Liver (tissue), 9 donors: Measurements from ENCODE around the gene SYT5. TPM values are rescaled to one million over a fixed set of nuclear protein-coding genes. Genes with fewer than 3 reads are reported as not detected.

Experiments
- DNase-seq: peaks from one replicate; pipeline ENCODE4 v3.0.0-alpha.2; 2017; ENCODE audit warnings: low spot score
- H3K27ac ChIP-seq, 2 donors: one replicate each; pipeline ENCODE4 v1.7.0; 2013; ENCODE audit warnings: inconsistent platforms in 2 of 2, low read length in 2 of 2, control low read depth in 1 of 2, low read depth in 1 of 2, mild to moderate bottlenecking in 1 of 2
- H3K27me3 ChIP-seq, 4 donors: one replicate each; pipeline versions ENCODE4 v1.6.1 to v1.7.0; 2013; ENCODE audit warnings: low read length in 3 of 4, inconsistent platforms in 1 of 4, mild to moderate bottlenecking in 1 of 4, moderate library complexity in 1 of 4; ENCODE audit not compliant: control insufficient read depth in 4 of 4, insufficient read depth in 4 of 4
- H3K36me3 ChIP-seq, 4 donors: one replicate each; pipeline versions ENCODE4 v1.6.1 to v1.7.0; 2013; ENCODE audit warnings: low read length in 3 of 4, mild to moderate bottlenecking in 3 of 4, low read depth in 1 of 4, moderate library complexity in 1 of 4; ENCODE audit not compliant: control insufficient read depth in 4 of 4, insufficient read depth in 3 of 4
- H3K4me1 ChIP-seq, 4 donors: one replicate each; pipeline versions ENCODE4 v1.6.1 to v1.7.0; 2013; ENCODE audit warnings: low read length in 3 of 4, mild to moderate bottlenecking in 3 of 4, moderate library complexity in 1 of 4; ENCODE audit not compliant: control insufficient read depth in 4 of 4, insufficient read depth in 4 of 4
- H3K4me3 ChIP-seq, 3 donors: one replicate each; pipeline versions ENCODE4 v1.6.1 to v1.7.0; 2013; ENCODE audit warnings: low read length in 3 of 3, control low read depth in 1 of 3, low read depth in 1 of 3, mild to moderate bottlenecking in 1 of 3
- H3K9ac ChIP-seq, 2 donors: one replicate each; pipeline ENCODE4 v1.7.0; 2013; ENCODE audit warnings: low read length in 2 of 2, mild to moderate bottlenecking in 2 of 2, moderate library complexity in 2 of 2, control low read depth in 1 of 2, low read depth in 1 of 2
- H3K9me3 ChIP-seq, 4 donors: one replicate each; pipeline versions ENCODE4 v1.6.1 to v1.7.0; 2013; ENCODE audit warnings: low read length in 3 of 4; ENCODE audit not compliant: control insufficient read depth in 4 of 4
- ATF3 ChIP-seq: IDR thresholded peaks from 2 replicates; pipeline ENCODE4 v1.6.1; 2016; ENCODE audit warnings: antibody characterized with exemption
- CTCF ChIP-seq: fragments of 150-350 bp; IDR thresholded peaks from 2 replicates; pipeline ENCODE4 v1.5.1; 2017; ENCODE audit warnings: improper control_type of control experiment, low read depth, low read length; ENCODE audit not compliant: missing input control
- EGR1 ChIP-seq, 2 donors: IDR thresholded peaks; 2 replicates each; pipeline ENCODE4 v1.6.1; 2016 to 2018; ENCODE audit warnings: antibody characterized with exemption in 2 of 2, low read depth in 2 of 2
- FOXA2 ChIP-seq: IDR thresholded peaks from 2 replicates; pipeline ENCODE4 v1.6.1; 2016; ENCODE audit warnings: antibody characterized with exemption
- GABPA ChIP-seq, 2 donors: IDR thresholded peaks in 1 of 2; conservative IDR thresholded peaks in 1 of 2; 2 replicates each; pipeline ENCODE4 v1.6.1; 2016; ENCODE audit warnings: antibody characterized with exemption in 2 of 2, mild to moderate bottlenecking in 1 of 2, moderate library complexity in 1 of 2
- HNF4A ChIP-seq, 2 donors: conservative IDR thresholded peaks; 2 replicates each; pipeline ENCODE4 v1.6.1; 2016; ENCODE audit warnings: antibody characterized with exemption in 2 of 2, mild to moderate bottlenecking in 2 of 2
- JUND ChIP-seq, 2 donors: IDR thresholded peaks; 2 replicates each; pipeline ENCODE4 v1.6.1; 2016; ENCODE audit warnings: antibody characterized with exemption in 2 of 2
- MAX ChIP-seq: IDR thresholded peaks from 2 replicates; pipeline ENCODE4 v1.6.1; 2016; ENCODE audit warnings: antibody characterized with exemption
- NR2F2 ChIP-seq: IDR thresholded peaks from 2 replicates; pipeline ENCODE4 v1.6.1; 2016; ENCODE audit warnings: antibody characterized with exemption
- REST ChIP-seq: IDR thresholded peaks from 2 replicates; pipeline ENCODE4 v1.6.1; 2016; ENCODE audit warnings: antibody characterized with exemption, mild to moderate bottlenecking
- RXRA ChIP-seq, 2 donors: IDR thresholded peaks; 2 replicates each; pipeline ENCODE4 v1.6.1; 2017 to 2018; ENCODE audit warnings: antibody characterized with exemption in 2 of 2, mild to moderate bottlenecking in 1 of 2
- SP1 ChIP-seq: IDR thresholded peaks from 2 replicates; pipeline ENCODE4 v1.6.1; 2018; ENCODE audit warnings: antibody characterized with exemption, mild to moderate bottlenecking
- TAF1 ChIP-seq: conservative IDR thresholded peaks from 2 replicates; pipeline ENCODE4 v1.6.1; 2016; ENCODE audit warnings: antibody characterized with exemption, mild to moderate bottlenecking
- YY1 ChIP-seq: IDR thresholded peaks from 2 replicates; pipeline ENCODE4 v1.6.1; 2016; ENCODE audit warnings: antibody characterized with exemption, mild to moderate bottlenecking
- ZBTB33 ChIP-seq: IDR thresholded peaks from 2 replicates; pipeline ENCODE4 v1.6.1; 2016; ENCODE audit warnings: antibody characterized with exemption
- WGBS: extraction: QIAGEN DNeasy Blood & Tissue Kit; methylation state at CpG from one replicate; pipeline ENCODE4 v1.1.7; 2013; 5-methylcytosine and 5-hydroxymethylcytosine counted together
- polyA plus RNA-seq, 2 donors: library from polyadenylated mRNA; stranded (reverse) in 1 of 2; unstranded in 1 of 2; fragments of 200-250 nt in 1 of 2; fragments of >200 nt in 1 of 2; fragmentation: Nextera tagmentation in 1 of 2; extraction: Ambion mirVana in 1 of 2; gene quantifications; one replicate each; pipeline versions ENCODE4 v1.2.1 to v1.2.3, GENCODE V29; 2013 to 2015
- total RNA-seq, 2 donors: library from RNA; depleted of rRNA; stranded (reverse); fragments of >200 nt; gene quantifications; one replicate each; pipeline ENCODE4 v1.2.3, GENCODE V29; 2014
- donor health status: healthy.
- donor health status: healthy.
- donor health status: healthy.
- donor health status: healthy.
- donor health status: healthy.

The SYT5 gene
- total and polyA plus RNA-seq, 4 donors: under 0.01 TPM; not detected in 3

GRCh38 chr19:55158848-55159749 lies 21.0 kb downstream of the SYT5 start:
- H3K36me3 ChIP-seq: no peaks in the 10 kb centered on the region
- no peak overlapping the region for H3K4me3 ChIP-seq
- no peaks in the 10 kb centered on the region for H3K4me1 ChIP-seq
- peaks cover 3 to 4% (median 3%) of the 10 kb centered on the region in 4 donors for H3K27me3 ChIP-seq
- H3K9me3 ChIP-seq: no peaks in the 10 kb centered on the region
- TF ChIP-seq MAX (no peak), NR2F2 (no peak), ATF3 (no peak), FOXA2 (no peak), GABPA (IDR thresholded peaks at IDR 0.05 in 1 of 2, conservative IDR thresholded peaks at IDR 0.05 in 1 of 2) (no peak), JUND (IDR thresholded peaks at IDR 0.05) (no peak), REST (no peak), HNF4A (conservative IDR thresholded peaks at IDR 0.05) (no peak), YY1 (no peak), RXRA (IDR thresholded peaks at IDR 0.05) (no peak), SP1 (no peak), ZBTB33 (no peak), EGR1 (IDR thresholded peaks at IDR 0.05; ENCODE audit: low read depth in 2 of 2) (no peak)
- 76% methylated on average over 18 of the region's 18 CpGs for WGBS
- H3K27ac ChIP-seq: no peak overlapping the region
- H3K9ac ChIP-seq: no peak overlapping the region
- peak; percentile 54 for DNase-seq

GRCh38 chr19:55158423-55158822 lies 21.7 kb downstream of the SYT5 start:
- H3K9me3 ChIP-seq: no peaks in the 10 kb centered on the region
- H3K4me3 ChIP-seq: no peak overlapping the region
- WGBS: 78% methylated on average over 4 of the region's 4 CpGs
- TF ChIP-seq EGR1 (IDR thresholded peaks at IDR 0.05; ENCODE audit: low read depth in 2 of 2) (no peak), HNF4A (conservative IDR thresholded peaks at IDR 0.05) (no peak), SP1 (no peak), RXRA (IDR thresholded peaks at IDR 0.05) (no peak), ZBTB33 (no peak), JUND (IDR thresholded peaks at IDR 0.05) (no peak), TAF1 (no peak), CTCF (no peak), FOXA2 (no peak), REST (no peak)
- no peak overlapping the region for H3K27ac ChIP-seq
- H3K36me3 ChIP-seq: no peaks in the 10 kb centered on the region
- no peaks in the 10 kb centered on the region for H3K4me1 ChIP-seq
- peaks cover 3 to 4% (median 3%) of the 10 kb centered on the region in 4 donors for H3K27me3 ChIP-seq
- no peak for DNase-seq
- H3K9ac ChIP-seq: no peak overlapping the region
